22Rv1 (cell line): ENCODE measurements around the gene NUP35.

ENCODE experiments used
- ZFX ChIP-seq: fragments of 450-650 bp; IDR thresholded peaks from 2 replicates; pipeline ENCODE4 v1.6.1; 2017; ENCODE audit warnings: antibody characterized with exemption, borderline replicate concordance
- TF ChIP-seq, protein P1 (sequence below): fragments of 450-650 bp; IDR thresholded peaks from 2 replicates; pipeline ENCODE4 v1.5.1; 2017; ENCODE audit warnings: mild to moderate bottlenecking

DNA sequence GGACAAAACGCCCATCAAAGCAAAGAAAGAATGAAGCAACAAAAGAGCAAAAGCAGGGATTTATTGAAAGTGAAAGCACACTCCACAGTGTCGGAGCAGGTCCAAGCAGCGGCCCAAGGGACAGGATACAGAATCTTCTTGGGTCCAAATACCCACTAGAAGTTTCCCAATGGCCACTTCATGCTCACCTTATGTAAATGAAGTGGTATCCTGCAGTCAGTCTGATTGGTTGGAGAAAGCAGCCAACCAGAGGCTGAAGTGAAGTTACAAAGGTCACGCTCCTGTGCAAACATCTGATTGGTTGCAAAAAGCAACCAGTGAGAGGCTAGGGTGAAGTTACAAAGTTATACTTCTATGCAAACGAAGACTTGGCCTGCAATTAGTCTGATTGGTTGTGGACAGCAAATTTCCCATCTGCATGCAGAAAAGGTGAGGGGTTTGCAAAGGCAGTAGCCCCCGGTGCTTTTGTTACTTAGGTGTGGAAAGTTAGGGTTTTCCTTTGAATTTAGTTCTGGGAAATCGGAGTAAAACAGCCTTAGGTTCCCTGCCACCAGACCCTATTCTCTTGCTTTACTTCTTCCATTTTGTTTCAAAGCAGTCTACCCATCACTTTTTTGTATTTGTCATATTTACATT lies 32.8 kb upstream of the NUP35 start:
- TF ChIP-seq, protein P1, sequence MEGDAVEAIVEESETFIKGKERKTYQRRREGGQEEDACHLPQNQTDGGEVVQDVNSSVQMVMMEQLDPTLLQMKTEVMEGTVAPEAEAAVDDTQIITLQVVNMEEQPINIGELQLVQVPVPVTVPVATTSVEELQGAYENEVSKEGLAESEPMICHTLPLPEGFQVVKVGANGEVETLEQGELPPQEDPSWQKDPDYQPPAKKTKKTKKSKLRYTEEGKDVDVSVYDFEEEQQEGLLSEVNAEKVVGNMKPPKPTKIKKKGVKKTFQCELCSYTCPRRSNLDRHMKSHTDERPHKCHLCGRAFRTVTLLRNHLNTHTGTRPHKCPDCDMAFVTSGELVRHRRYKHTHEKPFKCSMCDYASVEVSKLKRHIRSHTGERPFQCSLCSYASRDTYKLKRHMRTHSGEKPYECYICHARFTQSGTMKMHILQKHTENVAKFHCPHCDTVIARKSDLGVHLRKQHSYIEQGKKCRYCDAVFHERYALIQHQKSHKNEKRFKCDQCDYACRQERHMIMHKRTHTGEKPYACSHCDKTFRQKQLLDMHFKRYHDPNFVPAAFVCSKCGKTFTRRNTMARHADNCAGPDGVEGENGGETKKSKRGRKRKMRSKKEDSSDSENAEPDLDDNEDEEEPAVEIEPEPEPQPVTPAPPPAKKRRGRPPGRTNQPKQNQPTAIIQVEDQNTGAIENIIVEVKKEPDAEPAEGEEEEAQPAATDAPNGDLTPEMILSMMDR, result no peak
- no peak for TF ChIP-seq ZFX
